Middle frontal gyrus (tissue), 1 donor: Measurements from ENCODE around the gene RTL1.

Experiments used
- DNase-seq: peaks from one replicate; pipeline ENCODE4 v3.0.0-alpha.2; 2015; ENCODE audit warnings: low spot score; ENCODE audit errors: extremely low spot score

RTL1 gene

DNA sequence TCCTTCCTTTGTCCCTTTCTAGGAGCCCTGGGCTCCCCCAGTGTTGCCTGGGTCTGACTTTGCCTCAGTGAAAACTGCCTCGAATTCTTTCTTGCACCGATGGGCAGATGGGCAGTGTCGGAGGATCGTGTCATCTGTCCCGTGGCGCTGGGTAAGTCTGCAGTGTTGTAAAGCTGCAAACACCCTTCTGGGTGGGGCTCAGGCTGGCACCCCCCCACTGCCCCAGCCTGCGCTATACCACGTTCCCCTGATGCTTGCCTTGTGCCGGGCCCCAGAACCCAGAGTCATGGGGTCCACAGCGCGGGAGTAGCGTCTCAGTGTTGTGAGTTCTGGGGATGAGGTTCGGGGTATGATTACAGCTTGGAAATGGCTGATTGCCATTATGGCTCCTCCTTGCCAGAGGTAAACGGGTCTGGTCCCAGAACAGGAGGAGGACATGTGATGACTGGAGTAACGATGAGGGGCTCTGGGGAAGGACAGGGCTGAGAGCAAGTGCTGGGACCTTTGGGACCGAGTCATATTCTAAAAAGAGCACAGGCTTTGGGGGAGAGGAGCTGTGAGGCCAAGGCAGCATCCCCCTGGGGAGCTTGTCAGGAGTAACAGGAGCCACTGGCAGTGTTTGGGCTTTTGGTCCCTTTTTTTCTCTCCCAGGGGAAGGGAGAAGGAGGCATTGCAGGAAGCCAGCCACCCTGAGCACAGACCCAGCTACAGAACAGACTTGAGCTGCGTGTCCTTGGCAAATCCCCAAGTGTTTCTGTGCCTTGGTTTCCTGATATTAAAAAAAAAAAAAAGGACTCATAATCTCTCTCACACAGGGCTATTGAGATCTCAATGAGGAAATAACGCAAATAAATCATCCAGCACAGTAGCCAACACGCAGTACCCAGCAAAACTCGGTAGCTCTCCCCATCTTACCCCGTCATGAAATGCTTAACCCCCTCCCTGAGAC lies 4.3 kb downstream of the RTL1 start:
- no peak for DNase-seq

DNA sequence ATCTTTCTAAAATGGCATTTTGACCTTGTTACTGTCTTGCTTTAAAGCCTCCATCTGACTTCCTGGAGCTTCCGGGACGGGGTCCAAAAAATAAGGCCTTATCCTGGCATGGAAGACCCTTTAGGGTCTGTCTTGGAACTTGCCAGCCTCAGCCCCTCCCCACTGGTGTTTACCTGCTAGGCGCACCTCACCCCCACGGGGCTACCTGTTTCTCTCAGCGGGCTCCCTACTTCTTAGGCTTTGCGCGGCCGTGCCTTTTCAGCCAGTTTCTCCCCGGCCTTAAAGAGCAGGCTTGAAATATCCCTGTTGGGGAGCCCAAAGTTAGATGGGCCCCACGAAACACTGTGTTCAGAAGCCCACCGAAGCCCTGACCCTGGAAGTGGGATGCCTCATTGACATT lies 5.1 kb downstream of the RTL1 start:
- DNase-seq = no peak

DNA sequence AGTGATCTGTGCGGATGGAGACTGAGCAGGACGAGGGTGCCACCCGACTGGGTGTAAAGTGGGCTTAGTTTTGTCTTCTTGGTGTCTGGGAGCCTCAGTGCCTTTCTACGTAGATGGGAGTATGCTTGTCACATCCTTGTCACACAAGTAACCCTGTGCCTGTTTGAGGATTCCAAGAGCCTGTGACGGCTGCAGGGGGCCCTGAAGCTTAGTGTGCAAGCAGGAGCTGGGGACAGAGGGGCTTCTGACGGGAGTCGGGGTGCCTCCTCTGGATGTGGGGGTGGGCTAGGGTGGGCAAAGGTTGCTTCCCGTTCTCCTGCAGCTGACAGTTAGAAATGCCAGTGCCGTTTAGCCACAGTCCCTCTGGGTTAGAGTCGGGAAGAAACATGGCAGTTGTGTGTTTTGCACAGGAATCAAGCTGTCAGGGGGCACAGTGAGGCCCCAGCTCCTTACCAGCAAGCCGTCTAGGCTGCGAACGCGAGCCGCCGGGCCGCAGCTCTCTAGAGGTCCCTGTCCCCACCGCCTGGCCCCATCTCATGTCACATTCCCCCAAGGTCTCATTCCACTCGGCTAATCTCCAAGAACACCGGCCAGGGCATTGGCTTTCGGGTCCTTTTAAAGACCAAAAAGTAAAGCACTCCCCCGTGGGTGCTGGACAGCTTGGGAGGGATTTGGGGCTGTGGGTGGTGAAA lies 7.0 kb downstream of the RTL1 start:
- no peak for DNase-seq

DNA sequence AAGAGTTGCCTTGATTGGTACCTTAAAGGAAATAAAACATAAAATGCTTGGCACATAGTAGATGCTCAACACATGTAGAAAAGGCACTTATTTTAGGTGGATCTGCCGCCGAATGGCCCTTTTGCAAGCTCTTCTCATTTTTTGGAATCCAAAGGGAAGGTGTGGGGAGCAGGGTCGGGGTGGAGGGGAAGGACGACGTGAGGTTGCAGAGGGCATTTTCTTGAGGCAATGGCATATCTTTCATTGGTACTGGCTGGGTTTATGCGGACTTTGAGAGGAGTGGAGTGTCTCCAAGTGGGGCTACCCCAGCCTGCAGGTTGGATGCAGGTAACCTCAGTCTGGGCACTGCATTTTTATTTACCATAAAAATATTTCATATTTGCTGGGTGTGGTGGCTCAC lies 8.1 kb downstream of the RTL1 start:
- DNase-seq = no peak

DNA sequence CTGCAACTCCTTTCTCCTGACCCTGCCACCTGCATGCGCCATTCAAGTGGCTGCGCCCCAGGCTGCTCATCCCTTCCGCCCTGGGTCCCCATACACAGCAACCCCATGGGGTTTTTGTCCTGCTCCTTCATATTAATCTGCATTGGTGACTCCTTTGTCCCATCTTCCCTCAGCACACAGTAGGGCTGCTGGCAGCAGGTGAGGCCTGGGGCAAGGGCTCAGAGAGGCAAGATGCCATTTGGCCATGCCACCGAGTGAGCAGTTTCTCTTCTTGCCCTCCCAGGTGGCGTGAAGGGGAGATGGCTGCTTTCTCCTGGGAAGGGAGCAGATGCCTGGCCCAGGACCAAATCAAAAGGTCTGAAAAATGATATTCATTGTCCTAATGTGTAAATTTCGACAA lies 9.1 kb downstream of the RTL1 start:
- no peak for DNase-seq

DNA sequence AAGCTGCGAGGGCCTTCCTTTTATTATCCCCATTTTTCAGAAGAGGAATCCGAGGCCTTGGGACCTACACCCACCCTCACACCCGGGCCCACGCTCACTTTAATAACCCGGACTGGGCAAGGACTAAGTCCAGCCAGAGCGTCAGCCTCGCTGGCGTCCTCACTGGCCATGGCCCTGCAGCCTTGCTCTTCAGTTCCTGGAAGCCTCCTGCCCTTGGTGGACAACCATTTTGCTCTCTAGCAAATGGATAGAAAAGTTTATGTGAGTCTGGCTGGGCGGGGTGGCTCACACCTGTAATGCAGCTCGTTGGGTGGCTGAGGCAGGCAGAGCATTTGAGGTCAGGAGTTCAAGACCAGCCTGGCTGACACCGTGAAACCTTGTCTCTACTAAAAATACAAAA lies 9.8 kb downstream of the RTL1 start:
- no peak for DNase-seq

DNA sequence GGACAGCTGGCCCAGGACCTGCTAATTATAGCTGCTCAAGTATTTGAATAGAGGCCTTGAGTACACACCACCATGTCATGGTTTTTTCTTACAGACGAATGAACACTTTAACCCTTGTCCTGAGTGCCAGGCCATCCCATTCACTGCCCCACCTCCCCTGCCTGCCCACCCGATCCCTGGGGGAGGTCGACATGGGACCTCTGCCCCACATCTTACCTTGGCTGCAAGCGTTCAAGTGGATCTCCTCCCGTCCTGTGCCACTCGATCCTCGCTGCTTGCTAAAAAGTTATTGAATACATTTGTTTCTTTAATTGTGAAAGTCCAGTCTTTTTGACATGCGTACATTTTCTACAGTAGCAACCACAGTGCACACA lies 10.3 kb downstream of the RTL1 start:
- DNase-seq = no peak

DNA sequence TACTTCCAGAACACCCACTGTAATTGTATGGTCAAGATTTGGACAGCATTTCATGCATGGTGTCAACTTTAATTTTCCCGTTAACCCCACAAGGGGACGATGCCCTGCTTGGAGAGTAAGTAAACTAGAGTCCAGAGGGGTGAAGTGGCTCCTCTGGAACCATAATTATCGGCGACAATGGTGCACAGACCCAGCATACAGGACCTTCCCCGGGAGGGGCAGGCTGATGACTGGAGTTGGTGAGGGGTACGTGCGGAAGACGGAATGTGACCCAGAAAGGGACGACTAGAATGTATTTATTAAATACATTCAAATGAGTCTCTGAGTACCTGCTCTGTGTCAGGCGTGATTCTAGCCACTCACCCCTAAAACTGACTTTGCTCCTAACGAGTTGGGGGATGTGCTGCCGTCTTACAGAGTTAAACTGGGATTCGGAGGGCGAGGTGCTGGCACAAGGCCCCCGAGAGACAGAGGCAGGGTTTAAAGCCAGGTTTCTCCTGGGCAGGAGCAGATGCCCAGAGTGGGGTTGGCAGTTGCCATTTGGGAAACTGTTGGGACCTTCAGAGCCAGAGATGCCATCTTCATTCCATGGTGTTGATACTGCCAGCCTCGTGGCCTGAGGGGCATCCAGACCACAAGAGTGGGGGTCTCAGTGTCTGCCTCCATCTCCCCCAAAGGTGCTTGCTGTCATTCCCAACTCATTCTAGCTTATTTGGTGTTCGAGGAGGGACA lies 10.9 kb downstream of the RTL1 start:
- DNase-seq = no peak

DNA sequence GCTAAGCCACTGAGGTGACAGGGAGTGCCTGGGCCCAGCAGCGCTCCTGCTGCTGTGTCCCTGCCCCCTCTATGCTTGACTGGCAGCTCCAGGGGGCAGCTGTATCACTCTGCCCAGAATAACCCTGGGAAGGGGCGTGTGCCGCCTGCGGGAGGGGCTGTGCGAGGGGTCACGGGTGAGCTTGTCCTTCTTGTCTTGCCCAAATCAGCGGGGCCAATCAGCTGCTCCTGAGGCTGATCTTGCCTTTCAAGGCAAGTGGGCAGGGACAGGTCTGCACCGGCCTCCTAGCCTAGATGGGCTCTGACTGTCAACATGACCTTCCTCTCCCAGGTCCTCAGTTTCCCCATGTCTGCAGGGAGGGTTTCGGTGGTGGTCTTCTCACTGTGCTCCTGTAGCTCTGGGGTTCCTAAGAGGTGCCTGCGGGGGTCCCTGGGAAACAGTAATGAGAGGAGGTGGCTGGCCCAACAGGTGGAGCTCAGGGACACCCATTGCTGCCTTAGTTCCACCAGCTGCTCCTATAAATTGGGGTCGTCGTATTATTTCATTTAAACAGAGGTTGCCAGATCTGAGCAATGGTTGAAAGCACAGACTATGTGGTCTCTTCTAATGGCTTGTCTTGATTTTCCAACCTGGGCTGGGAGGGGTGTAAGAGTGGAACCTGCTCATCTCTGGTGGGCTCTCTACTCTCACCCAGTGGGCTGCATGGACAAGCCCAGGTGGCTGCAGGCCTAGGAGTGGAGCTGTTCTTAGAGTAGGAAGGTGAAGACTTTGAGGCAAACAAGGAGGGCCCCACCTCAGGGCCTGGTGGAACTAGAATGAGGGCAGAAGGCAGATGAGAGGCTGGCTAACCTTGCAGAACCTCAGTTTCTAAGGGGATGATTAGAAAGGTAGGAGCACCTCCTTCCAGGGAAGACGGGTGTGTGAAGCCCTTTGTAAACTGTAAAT lies 11.7 kb downstream of the RTL1 start:
- DNase-seq = no peak

DNA sequence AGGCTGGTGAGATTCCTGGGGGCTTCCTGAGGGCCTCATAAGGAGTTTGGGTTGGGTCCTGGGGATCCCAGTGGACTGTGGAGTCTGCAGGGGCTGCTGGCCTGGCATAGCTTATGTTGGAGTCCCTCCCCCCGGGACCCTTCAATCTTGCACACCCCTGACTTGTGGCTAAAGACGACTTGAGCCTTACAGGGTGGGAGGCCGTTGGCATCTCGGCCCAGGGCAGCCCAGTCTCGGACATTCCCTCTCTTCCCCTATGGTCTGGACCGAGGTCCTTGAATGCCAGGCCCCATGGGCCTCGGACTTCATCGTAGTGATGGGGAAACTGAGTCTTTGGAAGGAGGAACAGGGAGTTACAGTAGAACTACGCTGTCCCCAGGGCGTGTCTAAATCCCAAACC lies 12.5 kb downstream of the RTL1 start:
- DNase-seq = no peak

DNA sequence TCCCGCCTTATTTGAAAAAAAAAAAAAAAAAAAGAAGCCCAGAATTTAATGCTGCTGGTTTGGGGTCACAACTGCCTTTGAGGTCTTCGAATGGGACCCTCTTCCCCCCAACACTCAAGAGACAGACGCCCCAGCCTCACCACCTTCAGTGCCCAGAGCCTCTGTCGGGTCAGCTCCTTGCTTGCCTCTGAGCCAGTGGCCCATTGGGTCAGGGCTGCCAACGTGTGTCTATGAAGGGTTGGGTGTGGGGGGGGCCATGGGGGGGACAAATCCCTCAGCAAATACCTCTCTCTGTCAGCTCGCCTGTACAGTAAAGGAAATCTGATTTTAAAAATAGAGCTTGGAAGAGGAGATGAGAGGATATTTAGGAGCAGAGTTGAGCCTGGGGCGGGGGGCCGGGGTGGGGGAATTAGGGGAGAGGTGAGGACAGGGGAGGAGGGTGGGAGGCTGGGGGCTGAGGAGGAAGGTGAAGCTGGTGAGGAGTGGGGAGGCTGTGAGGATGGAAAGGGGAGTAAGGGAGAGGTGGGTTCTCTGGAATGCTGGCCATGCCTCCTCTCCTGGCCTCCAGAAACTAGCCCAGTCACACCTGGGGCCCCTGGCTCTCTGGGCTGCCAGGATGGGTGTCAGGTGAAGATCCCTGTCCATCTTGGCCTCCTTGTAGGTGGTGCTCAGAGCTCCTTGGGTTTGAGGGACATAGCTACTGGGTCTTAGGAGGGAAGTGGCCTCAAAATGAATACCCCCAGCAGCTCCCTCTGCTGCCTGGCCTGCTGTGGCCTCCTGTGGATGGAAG lies 13.3 kb downstream of the RTL1 start:
- DNase-seq = no peak

DNA sequence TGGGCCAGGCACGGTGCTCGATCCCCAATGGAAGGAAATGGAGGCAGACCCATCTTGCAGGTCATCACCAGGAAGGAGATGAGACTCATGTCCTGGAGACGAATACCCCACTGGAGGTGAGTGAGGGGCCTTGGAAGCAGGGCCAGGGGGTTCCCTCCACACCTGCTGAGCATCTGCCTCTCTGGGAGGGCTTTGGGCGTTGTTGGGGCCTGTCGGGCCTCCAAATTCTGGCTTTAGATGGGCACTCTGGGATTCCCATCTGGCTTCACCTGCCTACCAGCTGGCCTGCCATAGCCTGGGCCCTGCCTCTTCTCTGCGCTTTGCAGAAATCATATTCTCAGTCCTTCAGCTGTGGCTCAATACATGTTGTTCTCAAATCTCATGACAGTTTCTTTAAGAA lies 13.9 kb downstream of the RTL1 start:
- no peak for DNase-seq

DNA sequence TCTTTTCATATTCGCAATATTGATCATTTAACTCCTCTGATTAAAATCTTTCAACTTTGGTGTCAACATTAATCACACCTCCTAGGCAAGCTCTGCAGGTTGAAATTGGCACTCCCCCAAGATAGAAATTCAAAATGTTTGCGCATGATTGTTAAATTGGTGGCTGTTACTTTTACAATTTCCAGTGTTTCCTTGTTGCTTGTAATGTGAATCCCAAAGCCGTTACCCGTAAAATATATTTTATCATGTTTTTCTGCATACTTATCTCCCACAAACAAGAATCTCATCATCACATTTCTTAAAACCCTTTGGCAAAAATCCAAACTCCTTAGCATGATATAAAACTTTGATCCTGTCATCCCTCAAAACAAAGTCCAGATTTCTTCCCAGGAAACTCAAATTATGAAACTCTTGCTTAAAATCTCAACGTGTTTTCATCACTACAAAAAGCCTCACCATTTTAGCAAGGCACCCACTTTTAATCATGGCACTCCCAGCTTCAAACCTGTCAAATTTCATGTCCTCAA lies 14.7 kb downstream of the RTL1 start:
- DNase-seq = no peak

DNA sequence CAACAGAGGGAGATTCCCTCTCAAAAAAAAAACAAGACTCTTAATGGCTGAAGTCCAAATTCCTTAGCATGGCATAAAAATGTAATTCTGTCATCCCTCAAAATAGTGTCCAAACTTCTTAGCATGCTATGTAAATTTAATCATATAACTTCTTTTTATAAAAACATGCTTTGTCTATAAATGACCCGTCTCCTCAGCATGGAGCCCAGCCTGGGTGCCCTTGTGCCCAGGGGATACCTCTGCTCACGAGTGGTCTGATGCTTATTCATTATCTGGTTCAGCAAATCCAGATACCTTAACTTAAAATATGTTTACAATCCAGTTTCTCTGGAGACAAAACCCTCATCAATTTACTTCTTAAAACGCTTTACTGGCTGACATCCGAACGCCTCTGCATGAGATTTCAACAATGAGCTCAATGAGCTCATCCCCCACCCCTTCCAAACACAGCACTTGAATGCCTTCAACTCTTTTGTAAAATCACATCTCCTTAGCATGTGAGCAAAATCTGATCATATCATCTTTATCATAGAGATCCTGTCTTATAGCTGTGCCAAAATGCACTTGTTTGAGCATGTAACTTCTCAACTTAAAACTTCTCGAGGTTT lies 15.7 kb downstream of the RTL1 start:
- no peak for DNase-seq

DNA sequence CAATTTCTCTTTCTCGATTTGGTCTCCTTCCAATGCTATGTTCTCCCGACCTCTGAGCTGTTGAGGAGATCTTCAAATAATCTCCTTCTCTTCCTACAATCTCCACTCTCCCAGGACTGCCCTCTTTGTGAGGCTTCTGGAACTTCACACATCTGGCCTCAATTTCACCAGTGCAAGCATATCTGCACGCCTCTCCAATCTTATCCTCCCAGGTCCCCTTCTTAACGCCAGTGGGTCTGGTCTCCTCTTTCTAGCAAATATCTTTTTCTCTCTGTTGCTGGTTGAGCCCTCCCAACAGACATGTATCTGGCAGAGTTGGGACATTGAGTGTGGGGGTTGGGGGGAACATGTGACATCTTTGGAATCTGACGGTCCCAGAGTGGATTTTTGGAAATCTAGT lies 17.9 kb downstream of the RTL1 start:
- no peak for DNase-seq

DNA sequence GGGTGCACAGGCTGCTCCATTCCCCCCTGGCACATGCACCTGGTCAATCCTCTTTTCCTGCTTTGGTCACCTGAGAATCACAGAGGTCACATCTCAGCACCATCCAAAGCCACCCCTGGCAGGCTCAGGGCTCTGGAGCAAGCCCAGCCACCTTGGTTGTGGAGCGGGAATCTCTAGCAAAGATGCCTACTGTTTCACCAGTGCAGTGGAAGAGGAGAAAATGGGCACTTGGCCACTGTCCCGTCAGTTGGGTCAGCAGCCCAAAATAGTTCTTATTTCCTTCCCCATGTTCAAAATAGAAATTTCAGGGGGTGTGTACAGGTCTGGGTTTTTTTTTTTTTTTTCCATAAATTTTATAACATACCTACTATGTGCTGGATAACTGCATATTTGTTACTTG lies 18.3 kb downstream of the RTL1 start:
- no peak for DNase-seq

DNA sequence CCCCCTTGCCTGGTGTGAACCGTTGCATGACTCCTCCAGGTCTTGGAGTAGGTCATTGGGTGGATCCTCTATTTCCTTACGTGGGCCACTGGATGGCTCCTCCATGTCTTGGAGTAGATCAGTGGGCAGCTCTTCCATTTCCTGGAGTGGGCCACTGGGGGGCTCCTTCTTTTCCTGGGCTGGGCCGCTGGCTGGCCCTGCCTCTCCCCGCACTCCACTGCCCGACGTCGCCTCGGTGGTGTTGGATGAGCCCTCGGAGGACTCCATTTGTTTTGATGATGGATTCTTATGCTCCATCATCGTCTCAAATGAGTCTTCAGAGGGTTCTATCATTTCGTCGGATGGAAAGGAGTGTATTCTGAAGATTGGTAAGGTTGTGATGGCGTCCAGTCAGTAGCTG lies 19.1 kb downstream of the RTL1 start:
- DNase-seq = no peak

DNA sequence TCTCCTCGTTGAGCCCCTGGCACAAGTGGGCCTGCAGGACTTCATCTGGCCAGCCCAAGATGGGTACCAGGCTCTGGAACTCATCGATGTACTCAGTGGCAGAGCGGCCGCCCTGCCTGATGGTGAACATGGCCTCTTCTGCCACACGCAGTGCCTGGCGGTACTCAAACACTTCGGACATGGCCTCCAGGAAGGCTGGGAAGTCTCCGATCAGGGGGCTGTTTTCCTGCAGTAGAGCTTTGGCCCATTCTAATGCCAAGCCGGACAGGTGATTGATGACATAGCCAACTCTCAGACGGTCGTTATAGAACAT lies 19.8 kb downstream of the RTL1 start:
- no peak for DNase-seq

DNA sequence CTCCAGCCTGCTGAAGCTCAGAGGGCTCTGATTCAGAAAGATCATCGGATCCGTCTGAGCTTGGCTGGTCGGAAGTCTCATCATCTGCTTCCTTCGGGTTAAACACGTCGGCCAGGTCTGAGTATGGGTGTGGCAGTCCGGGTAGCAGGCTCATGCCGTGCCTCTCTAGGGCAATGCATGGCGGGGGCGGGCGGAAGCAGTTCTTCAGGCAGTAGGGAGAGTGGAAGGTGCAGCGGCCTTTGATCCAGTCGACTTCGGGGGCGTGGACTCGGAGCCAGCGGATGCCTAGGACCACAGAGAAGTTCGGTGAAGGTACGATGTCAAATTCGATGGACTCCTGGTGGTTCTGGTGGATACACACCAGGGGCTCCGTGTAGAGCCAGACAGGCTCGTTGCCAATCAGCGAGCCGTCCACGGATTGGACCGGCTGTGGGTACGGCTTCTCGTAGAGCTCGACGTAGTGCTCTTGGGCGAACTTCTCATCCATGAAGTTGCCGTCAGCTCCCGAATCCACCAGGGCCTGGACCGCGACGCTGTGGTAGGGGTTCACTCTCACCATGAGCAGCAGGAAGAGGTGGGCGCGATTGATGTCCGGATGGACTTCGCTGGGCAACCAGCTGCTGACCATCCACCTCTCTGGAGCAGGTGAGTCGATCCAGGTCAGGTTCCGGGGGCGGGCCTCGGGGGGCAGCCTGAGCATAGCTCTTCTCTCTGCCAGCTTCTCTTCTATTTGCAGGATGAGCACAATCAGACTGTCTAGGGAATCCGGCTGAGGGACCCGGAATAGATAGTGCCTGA lies 20.3 kb downstream of the RTL1 start:
- no peak for DNase-seq
